Activated CD4-positive, CD25-positive, alpha-beta regulatory T cell treated with anti-CD3 and anti-CD28 coated beads, Interleukin-2, amount 50 U/mL, for 16 hours (primary cell): ENCODE results near the gene DUSP28.
"Not testable (repeated sequence)": the region's sequence is repeated elsewhere in the genome, so short reads cannot be mapped to it uniquely, and the experiment has no call there.

ENCODE experiments used
- DNase-seq: peaks from one replicate; pipeline ENCODE4 v3.0.0-alpha.2; 2020; ENCODE audit warnings: low read depth, low spot score

DUSP28 gene

DNA sequence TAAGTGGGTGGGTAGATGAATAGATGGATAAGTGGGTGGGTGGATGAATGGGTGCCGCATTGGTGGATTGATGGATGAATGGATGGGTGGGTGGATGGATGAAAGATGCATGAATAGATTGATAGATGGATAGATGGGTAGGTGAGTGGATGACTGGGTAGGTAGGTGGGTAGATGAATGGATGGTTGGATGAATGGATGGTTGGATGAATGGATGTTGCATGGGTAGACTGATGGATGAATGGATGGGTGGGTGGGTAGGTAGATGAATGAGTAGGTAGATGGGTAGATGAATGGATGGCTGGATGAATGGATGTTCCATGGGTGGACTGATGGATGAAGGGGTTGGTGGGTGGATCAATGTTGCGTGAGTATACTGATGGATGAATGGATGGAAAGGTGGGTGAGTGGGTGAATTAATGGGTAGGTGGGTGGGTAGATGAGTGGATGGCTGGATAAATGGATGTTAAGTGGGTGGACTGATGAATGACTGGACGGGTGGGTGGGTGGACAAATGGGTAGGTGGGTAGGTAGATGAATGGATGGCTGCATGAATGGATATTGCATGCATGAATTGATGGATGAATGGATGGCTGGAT, 32.9 kb upstream of the DUSP28 start:
- no peak for DNase-seq

- DNase-seq = no peak
Measured at GRCh38 chr2:240528406-240529040, 31.6 kb upstream of the DUSP28 start.

- no peak for DNase-seq
Measured at GRCh38 chr2:240529344-240529999, 30.7 kb upstream of the DUSP28 start.

GRCh38 chr2:240530181-240530580, 30.0 kb upstream of the DUSP28 start:
- no peak for DNase-seq

GRCh38 chr2:240531038-240531437, 29.1 kb upstream of the DUSP28 start:
- no peak for DNase-seq

DNA sequence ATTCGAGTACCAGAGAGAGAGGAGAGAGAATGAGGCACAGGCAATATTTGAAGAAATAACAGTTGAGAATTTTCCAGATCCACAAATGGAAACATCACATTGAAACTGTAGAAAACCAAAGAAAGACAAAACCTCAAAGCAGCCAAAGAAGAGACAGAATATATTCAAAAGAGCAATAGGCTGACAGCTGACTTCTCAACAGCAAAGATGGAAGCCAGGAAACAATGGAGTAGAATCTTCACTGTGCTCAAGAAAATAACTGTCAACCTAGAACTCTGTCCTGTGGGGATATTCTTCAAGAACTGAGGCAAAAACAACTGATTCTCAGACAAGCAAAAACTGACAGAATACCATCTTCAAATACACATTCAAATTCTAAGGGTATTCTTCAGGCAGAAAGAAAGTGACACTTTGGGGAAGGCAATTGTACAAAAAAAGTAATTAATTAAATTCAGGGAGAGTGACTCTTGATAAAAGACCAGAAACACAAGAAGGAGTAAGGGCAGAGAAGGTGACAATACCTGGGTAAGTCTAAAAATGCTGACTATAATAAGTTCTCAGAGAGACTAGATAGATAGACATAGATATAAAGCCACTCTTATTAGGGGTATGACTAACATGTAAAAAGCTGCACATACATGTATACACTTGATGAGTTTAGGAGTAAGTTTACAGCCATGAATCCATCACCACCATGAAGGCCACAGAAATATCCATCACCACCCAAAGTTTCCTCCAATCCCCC, 28.0 kb upstream of the DUSP28 start:
- DNase-seq = no peak

GRCh38 chr2:240538031-240538780, 22.0 kb upstream of the DUSP28 start:
- no peak for DNase-seq

DNA sequence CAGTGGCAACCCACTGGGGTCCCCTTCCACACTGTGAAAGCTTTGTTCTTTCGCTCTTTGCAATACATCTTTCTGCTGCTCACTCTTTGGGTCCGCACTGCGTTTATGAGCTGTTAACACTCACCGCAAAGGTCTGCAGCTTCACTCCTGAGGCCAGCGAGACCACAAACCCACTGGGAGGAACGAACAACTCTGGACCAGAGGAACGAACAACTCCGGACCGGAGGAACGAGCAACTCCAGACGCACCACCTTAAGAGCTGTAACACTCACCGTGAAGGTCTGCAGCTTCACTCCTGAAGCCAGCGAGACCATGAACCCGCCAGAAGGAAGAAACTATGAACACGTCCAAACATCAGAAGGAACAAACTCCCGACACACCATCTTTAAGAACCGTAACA, 21.1 kb upstream of the DUSP28 start:
- DNase-seq = not testable (repeated sequence)

GRCh38 chr2:240539906-240540305, 20.3 kb upstream of the DUSP28 start:
- no peak for DNase-seq

- no peak for DNase-seq
Measured at GRCh38 chr2:240551288-240551687, 8.9 kb upstream of the DUSP28 start.

GRCh38 chr2:240551811-240552210, 8.3 kb upstream of the DUSP28 start:
- DNase-seq = no peak

GRCh38 chr2:240553956-240554480, 6.1 kb upstream of the DUSP28 start:
- DNase-seq = no peak

DNA sequence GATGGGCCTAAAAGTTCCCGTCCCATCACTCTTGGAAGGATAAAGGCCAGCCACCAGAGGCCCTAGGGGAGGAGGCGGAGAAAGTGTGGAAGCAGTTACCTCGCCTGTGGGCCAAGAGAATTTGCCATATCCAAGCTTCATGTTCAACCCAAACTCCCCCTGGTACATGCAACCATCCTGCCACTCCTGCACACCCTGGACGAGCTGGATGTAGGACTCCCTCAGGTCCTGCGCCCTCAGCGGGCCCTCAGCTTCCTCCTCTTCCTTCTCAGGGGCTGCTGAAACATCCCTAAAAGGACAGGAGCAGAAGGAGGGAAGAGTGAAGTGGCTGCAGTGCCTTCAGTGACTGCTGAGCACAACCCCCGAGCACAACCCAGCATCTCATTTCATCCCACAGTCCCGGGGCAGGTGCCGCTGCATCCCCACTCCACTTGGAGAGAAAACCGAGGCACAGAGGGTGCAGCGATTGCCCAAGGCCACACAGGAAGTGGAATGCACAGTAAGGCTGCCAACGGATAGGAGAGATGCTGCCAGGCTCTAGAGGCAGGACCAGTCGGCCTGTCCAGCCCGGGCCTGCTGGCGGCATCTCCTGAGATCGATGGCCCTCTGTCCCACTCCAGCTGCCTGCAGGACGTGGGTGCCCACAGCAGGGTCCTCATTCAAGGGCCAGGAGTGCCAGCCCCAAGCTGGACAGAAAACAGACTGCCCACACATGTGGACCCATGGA, 5.2 kb upstream of the DUSP28 start:
- DNase-seq = no peak

- no peak for DNase-seq
Measured at GRCh38 chr2:240555541-240556250, 4.5 kb upstream of the DUSP28 start.

DNA sequence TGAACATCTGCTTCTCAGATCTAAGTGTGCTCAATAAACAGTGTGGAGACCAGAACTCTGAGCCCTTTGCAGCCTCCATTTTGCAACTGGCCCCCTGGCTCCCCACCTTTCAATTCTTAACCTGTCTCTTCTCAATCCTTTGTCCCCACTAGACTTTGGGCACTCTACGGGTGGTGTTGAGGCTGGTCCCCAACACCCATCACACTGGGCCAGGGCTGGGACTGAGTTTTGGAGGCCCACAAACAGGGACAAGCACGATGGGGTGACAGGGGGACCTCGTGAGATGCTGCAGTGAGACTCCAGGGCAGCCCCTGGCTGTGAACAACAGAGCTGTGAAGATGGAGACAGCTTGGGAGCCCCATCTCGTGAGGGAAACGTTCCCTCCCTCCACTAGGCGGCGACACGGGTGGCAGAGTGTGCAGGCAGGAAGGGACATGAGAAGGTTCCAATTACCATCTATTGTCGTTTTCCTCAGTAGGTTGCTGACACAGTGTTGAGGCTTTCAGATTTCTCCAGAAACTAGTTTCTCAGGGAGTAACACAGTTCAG, 3.5 kb upstream of the DUSP28 start:
- peak; percentile 54 for DNase-seq

- DNase-seq = no peak
Measured at GRCh38 chr2:240557101-240557751, 2.9 kb upstream of the DUSP28 start.

- no peak for DNase-seq
Measured at GRCh38 chr2:240557808-240558207, 2.3 kb upstream of the DUSP28 start, which contains the start of gene ANKMY1. TSS of gene ANKMY1 (minus strand) at chr2:240557988. CDS start at chr2:240557335, 653 bp downstream.

GRCh38 chr2:240558236-240558761, 1.9 kb upstream of the DUSP28 start:
- DNase-seq = no peak

GRCh38 chr2:240559286-240559685, 871 bp upstream of the DUSP28 start:
- DNase-seq = no peak
